Stimulated activated CD4-positive, alpha-beta T cell treated with anti-CD3 and anti-CD28 coated beads, TNF-alpha, amount 100 ng/mL, for 48 hours (primary cell): Measurements from ENCODE around the gene ACADS.

Experiments used
- DNase-seq, 3 donors: peaks; one replicate each; pipeline ENCODE4 v3.0.0-alpha.2; 2020; ENCODE audit warnings: low read depth in 3 of 3

The ACADS gene

GRCh38 chr12:120725659-120726509 lies at the start of gene ACADS:
Gene ACADS (plus strand): TSS chr12:120725826. CDS start chr12:120725886, 60 bp downstream.
- DNase-seq: peak; percentile 75 to 93 (median 77)

- DNase-seq: no peak
Observed at GRCh38 chr12:120677765-120678473, 47.7 kb upstream of the ACADS start.

- DNase-seq: no peak
Observed at GRCh38 chr12:120678572-120678971, 47.1 kb upstream of the ACADS start.

GRCh38 chr12:120680165-120680738 lies 45.4 kb upstream of the ACADS start:
- no peak for DNase-seq

GRCh38 chr12:120684523-120684932 lies 41.1 kb upstream of the ACADS start:
- DNase-seq: no peak

GRCh38 chr12:120685522-120685921 lies 40.1 kb upstream of the ACADS start:
- DNase-seq: no peak

- DNase-seq: peak; percentile 92 to 97 (median 95)
Observed at GRCh38 chr12:120686151-120686689, 39.4 kb upstream of the ACADS start.

- DNase-seq: peak; percentile 97 to 99 (median 98)
Observed at GRCh38 chr12:120686690-120687577, 38.7 kb upstream of the ACADS start, which contains the start of gene MLEC. Gene MLEC (plus strand): TSS chr12:120687149. CDS start chr12:120687297, 148 bp downstream.

GRCh38 chr12:120687578-120688289 lies 37.9 kb upstream of the ACADS start:
- DNase-seq: no peak

GRCh38 chr12:120688527-120689071 lies 37.0 kb upstream of the ACADS start:
- DNase-seq: no peak

- DNase-seq: no peak
Observed at GRCh38 chr12:120689397-120690082, 36.1 kb upstream of the ACADS start.

- DNase-seq: no peak
Observed at GRCh38 chr12:120690083-120690450, 35.6 kb upstream of the ACADS start.

- DNase-seq: no peak
Observed at GRCh38 chr12:120690978-120691377, 34.6 kb upstream of the ACADS start.

- DNase-seq: no peak
Observed at GRCh38 chr12:120692524-120693033, 33.0 kb upstream of the ACADS start.

GRCh38 chr12:120693848-120694247 lies 31.8 kb upstream of the ACADS start:
- no peak for DNase-seq

- no peak for DNase-seq
Observed at GRCh38 chr12:120696626-120697025, 29.0 kb upstream of the ACADS start.

GRCh38 chr12:120697344-120697743 lies 28.3 kb upstream of the ACADS start:
- no peak for DNase-seq

GRCh38 chr12:120698665-120699064 lies 27.0 kb upstream of the ACADS start:
- no peak for DNase-seq

GRCh38 chr12:120699553-120699952 lies 26.1 kb upstream of the ACADS start:
- DNase-seq: no peak
